Aorta (tissue), 5 donors: ENCODE data around the gene CRIM1. TPM values are rescaled to one million over a fixed set of nuclear protein-coding genes. Genes with fewer than 3 reads are reported as not detected.
A peak's percentile ranks its signal among the peaks of the same experiment; 100 is the strongest.

ENCODE experiments used
- ATAC-seq: fragments of 200-7000 bp; cut with Tn5 transposase; one replicate; pipeline ENCODE4 v1.9.1; 2022; ENCODE audit warnings: moderate library complexity; ENCODE audit not compliant: low FRiP score
- DNase-seq, 2 donors: peaks; one replicate each; pipeline ENCODE4 v3.0.0-alpha.2; 2020
- H3K27ac ChIP-seq, 2 donors: one replicate each; pipeline ENCODE4 v1.5.1; 2013; ENCODE audit warnings: low read length in 2 of 2, mild to moderate bottlenecking in 2 of 2, moderate library complexity in 2 of 2, control low read depth in 1 of 2, inconsistent platforms in 1 of 2, low read depth in 1 of 2
- H3K27me3 ChIP-seq, 2 donors: one replicate each; pipeline ENCODE4 v1.6.1; 2013; ENCODE audit warnings: control low read depth in 1 of 2, low read length in 1 of 2, mild to moderate bottlenecking in 1 of 2, moderate library complexity in 1 of 2; ENCODE audit not compliant: insufficient read depth in 2 of 2, control insufficient read depth in 1 of 2
- H3K36me3 ChIP-seq, 2 donors: one replicate each; pipeline ENCODE4 v1.6.1; 2013; ENCODE audit warnings: control low read depth in 1 of 2, low read length in 1 of 2, mild to moderate bottlenecking in 1 of 2; ENCODE audit not compliant: insufficient read depth in 2 of 2, control insufficient read depth in 1 of 2
- H3K4me1 ChIP-seq, 2 donors: one replicate each; pipeline ENCODE4 v1.6.1; 2013; ENCODE audit warnings: low read length in 2 of 2, control low read depth in 1 of 2, mild to moderate bottlenecking in 1 of 2, moderate library complexity in 1 of 2; ENCODE audit not compliant: insufficient read depth in 2 of 2, control insufficient read depth in 1 of 2
- H3K4me3 ChIP-seq, 2 donors: one replicate each; pipeline ENCODE4 v1.5.1; 2013; ENCODE audit warnings: low read length in 2 of 2, control low read depth in 1 of 2, mild to moderate bottlenecking in 1 of 2
- H3K9me3 ChIP-seq: one replicate; pipeline ENCODE4 v1.6.1; 2013; ENCODE audit warnings: mild to moderate bottlenecking, low read length; ENCODE audit not compliant: control insufficient read depth
- WGBS, 2 donors: extraction: QIAGEN DNeasy Blood & Tissue Kit; methylation state at CpG; one replicate each; pipeline ENCODE4 v1.1.7; 2013; 5-methylcytosine and 5-hydroxymethylcytosine counted together
- intact Hi-C, 2 donors: fragments of 100-400 bp; cut with DNase I; formaldehyde crosslinking; loops; one replicate each; pipeline versions ENCODE4 v1.14.2 to v1.15.0; 2022
- polyA plus RNA-seq, 2 donors: library from polyadenylated mRNA; stranded (reverse); fragments of 200-250 nt; gene quantifications; one replicate each; pipeline ENCODE4 v1.2.3, GENCODE V29; 2013
- total RNA-seq, 2 donors: library from RNA; stranded (reverse); fragmentation: NEBNext Ultra II Directional; extraction: Animal tissue kit (Norgen Biotek cat#: 25700); gene quantifications; one replicate each; pipeline ENCODE4 v1.2.1, GENCODE V29; 2021
- donor health status: healthy with polysubstance abuse.
- donor health status: Bipolar disorder and iron deficiency.
- donor health status: DM: no; HTN: no; CAD: no.
- donor health status: DM: no; HTN: no; CAD: no.
- donor health status: DM: yes; HTN: yes; CAD: no.

Gene CRIM1
- total and polyA plus RNA-seq, 4 donors = 47.3 to 727 (median 147) TPM

DNA sequence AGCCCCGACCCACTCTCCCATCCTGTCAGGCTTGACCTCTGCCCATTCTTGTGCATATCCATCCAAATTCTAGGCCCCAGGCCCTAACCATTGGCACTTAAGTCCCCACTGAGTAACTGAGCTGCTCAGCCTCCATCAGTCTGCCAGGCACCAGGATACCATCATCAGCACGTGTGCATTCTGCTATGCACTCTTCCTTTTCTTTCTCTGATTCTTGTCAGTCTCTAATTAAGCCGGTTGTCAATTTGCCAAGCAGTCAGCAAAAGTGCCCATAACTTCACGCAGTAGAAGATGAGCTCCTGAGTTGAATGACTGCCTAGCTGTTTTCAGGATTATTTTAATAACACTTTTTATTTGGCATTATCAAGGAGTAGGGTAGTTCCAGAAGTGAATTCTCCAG lies 135.2 kb downstream of the CRIM1 start:
- H3K27ac ChIP-seq = peak overlapping the region; percentile 59 to 82

GRCh38 chr2:36492216-36492945 lies 136.8 kb downstream of the CRIM1 start:
- H3K27me3 ChIP-seq = no peaks in the 10 kb centered on the region
- DNase-seq (no peak), ATAC-seq (no peak)
- peaks cover 5 to 26% of the 10 kb centered on the region in 2 donors for H3K4me1 ChIP-seq
- WGBS, 2 donors = 5 to 10% methylated on average over 6 of the region's 6 CpGs
- peak overlapping the region; percentile 42 to 76 for H3K27ac ChIP-seq
- H3K4me3 ChIP-seq = no peak overlapping the region
- H3K36me3 ChIP-seq = peaks cover 0 to 2% of the 10 kb centered on the region in 2 donors
- intact Hi-C loops = no loop called here
- no peaks in the 10 kb centered on the region for H3K9me3 ChIP-seq

More for the DNA sequence above, 135.2 kb downstream of the CRIM1 start:
- intact Hi-C loops = no loop called here
- DNase-seq (no peak), ATAC-seq (no peak)
- Histone ChIP-seq H3K9me3 (no peaks in the 10 kb centered on the region), H3K27me3 (no peaks in the 10 kb centered on the region), H3K36me3 (peaks cover 0 to 2% of the 10 kb centered on the region in 2 donors), H3K4me1 (peaks cover 5 to 23% of the 10 kb centered on the region in 2 donors), H3K4me3 (no peak overlapping the region)
- 68 to 71% methylated on average over 4 of the region's 4 CpGs for WGBS, 2 donors

DNA sequence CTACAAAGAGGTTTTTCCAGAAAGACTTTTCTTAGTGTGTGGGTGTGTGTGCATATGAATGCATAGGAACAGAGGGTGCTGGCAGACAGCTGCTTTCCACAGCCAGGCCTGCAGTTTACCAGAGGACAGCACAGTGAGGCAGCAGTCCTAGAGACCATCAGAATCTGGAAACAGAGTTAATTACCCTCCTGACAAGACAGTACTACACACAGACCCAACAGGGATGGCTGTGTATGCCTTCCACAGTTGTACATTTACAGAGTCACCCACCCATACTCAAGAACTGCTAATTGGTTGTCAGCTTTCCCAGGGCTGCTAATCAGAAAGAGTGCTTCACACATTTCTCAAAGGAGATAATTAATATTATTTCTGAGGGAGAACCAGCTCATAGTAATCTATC lies 137.7 kb downstream of the CRIM1 start:
- intact Hi-C loops = no loop called here
- H3K4me1 ChIP-seq = peaks cover 5 to 29% of the 10 kb centered on the region in 2 donors

DNA sequence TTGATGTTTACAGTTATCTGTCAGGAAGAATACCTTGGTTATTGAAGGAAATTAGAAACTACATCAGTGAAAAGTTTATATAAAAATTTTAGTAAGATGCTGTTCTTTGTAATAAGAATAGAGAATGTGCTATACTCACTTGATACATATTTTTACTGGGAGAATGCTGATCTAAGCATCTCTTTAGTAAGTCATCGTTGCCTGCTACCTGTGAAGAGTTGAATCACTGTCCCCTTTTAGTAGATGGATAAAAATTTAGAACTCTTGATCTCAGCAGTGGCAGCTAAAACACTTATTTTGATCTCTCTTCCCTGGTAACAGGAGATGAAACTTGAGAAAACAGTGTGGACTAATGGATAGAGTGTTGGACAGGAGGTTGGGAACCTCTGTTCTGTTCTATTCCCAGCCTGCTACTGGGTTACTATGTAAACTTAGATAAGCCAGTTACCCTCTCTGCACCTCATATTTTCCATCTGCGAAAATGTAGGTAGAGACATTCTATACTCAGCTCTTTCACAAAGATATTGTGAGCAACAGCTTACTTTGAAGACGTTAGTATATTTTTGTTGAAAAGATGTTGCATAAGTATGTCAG lies 142.1 kb downstream of the CRIM1 start:
- ATAC-seq = no peak
- Histone ChIP-seq H3K4me1 (peaks cover 0 to 18% of the 10 kb centered on the region in 2 donors), H3K36me3 (peaks cover 0 to 8% of the 10 kb centered on the region in 2 donors), H3K27ac (peak overlapping the region in 1 of 2 donors; percentile 14), H3K9me3 (no peaks in the 10 kb centered on the region), H3K27me3 (no peaks in the 10 kb centered on the region), H3K4me3 (no peak overlapping the region)
- no peak for DNase-seq
- intact Hi-C loops = no loop called here
- 39 to 54% methylated on average over 3 of the region's 3 CpGs for WGBS, 2 donors

More for the DNA sequence above, 137.7 kb downstream of the CRIM1 start:
- H3K27ac ChIP-seq = peak overlapping the region; percentile 76 to 94
- H3K9me3 ChIP-seq = no peaks in the 10 kb centered on the region
- H3K4me3 ChIP-seq = no peak overlapping the region
- no peaks in the 10 kb centered on the region for H3K27me3 ChIP-seq
- ATAC-seq (no peak), DNase-seq (no peak)
- peaks cover 0 to 2% of the 10 kb centered on the region in 2 donors for H3K36me3 ChIP-seq

- Histone ChIP-seq H3K27me3 (no peaks in the 10 kb centered on the region), H3K4me3 (no peak overlapping the region), H3K27ac (peak overlapping the region in 1 of 2 donors; percentile 25), H3K4me1 (peaks cover 0 to 12% of the 10 kb centered on the region in 2 donors), H3K9me3 (no peaks in the 10 kb centered on the region), H3K36me3 (peaks cover 4 to 8% of the 10 kb centered on the region in 2 donors)
- ATAC-seq (no peak), DNase-seq (no peak)
- intact Hi-C loops = no loop called here
- WGBS, 2 donors = 90 to 92% methylated on average over 6 of the region's 6 CpGs
These were observed 143.7 kb downstream of the CRIM1 start for GRCh38 chr2:36499128-36499820.

DNA sequence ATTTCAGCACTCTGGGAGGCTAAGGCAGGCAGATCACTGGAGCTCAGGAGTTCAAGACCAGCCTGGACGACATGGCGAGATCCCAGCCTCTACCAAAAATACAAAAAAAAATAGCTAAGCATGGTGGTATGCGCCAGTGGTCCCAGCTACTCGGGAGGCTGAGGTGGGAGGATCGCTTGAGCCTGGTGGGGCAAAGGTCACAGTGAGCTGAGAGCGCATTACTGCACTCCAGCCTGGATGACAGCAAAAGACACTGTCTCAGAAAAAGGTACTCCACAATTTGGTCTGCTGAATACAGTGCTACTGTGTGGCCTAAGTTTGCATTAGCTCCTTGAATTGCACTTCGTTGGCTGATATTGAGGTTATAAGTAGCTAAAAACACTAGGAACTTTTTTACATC lies 144.5 kb downstream of the CRIM1 start:
- WGBS, 2 donors = 89 to 93% methylated on average over 7 of the region's 7 CpGs
- Histone ChIP-seq H3K4me1 (peaks cover 0 to 10% of the 10 kb centered on the region in 2 donors), H3K36me3 (peaks cover 4 to 8% of the 10 kb centered on the region in 2 donors), H3K27me3 (no peaks in the 10 kb centered on the region), H3K27ac (no peak overlapping the region), H3K4me3 (no peak overlapping the region), H3K9me3 (no peaks in the 10 kb centered on the region)
- intact Hi-C loops = no loop called here
- DNase-seq (no peak), ATAC-seq (no peak)

- H3K9me3 ChIP-seq = no peaks in the 10 kb centered on the region
- H3K4me3 ChIP-seq = no peak overlapping the region
- no peak for ATAC-seq
- peaks cover 4 to 8% of the 10 kb centered on the region in 2 donors for H3K36me3 ChIP-seq
- H3K4me1 ChIP-seq = peaks cover 0 to 9% of the 10 kb centered on the region in 2 donors
- peak overlapping the region in 1 of 2 donors; percentile 14 for H3K27ac ChIP-seq
- no peaks in the 10 kb centered on the region for H3K27me3 ChIP-seq
- DNase-seq = no peak
- intact Hi-C loops = no loop called here
- 22 to 39% methylated on average over 4 of the region's 4 CpGs for WGBS, 2 donors
These were observed 146.5 kb downstream of the CRIM1 start for GRCh38 chr2:36502081-36502480.

GRCh38 chr2:36507408-36507812 lies 151.8 kb downstream of the CRIM1 start:
- intact Hi-C loops = loop anchor here in 1 of 2 donors (5.0 kb wide), 1 partner anchor 150 kb away; the partner anchor contains the start of gene CRIM1
- peaks cover 5 to 8% of the 10 kb centered on the region in 2 donors for H3K36me3 ChIP-seq
- H3K4me1 ChIP-seq = peaks cover 0 to 2% of the 10 kb centered on the region in 2 donors
- H3K27me3 ChIP-seq = no peaks in the 10 kb centered on the region
- no peaks in the 10 kb centered on the region for H3K9me3 ChIP-seq
- no peak overlapping the region for H3K27ac ChIP-seq
- H3K4me3 ChIP-seq = no peak overlapping the region
- DNase-seq (no peak), ATAC-seq (peak; percentile 84)
